ENCODE results near the gene ADAMTSL1.

DNA sequence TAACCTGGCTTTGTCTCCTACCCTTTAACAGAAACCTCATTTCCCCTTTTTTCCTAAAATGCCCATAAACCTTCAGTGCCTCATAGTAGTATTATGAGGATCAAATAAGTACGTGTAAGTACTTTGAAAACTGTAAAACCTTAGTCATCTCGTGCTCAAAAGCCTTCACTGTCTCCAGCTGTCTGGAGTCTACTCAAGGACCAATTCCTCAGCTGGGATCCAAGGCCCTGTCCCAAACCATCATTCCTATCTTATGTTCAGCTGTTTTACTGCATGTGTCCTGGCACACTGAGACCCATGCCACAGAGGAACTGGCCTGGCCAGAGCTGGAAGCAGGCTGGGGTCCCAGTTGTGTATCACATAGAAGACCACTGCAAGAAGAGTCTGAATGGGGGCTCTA, 15.9 kb downstream of the ADAMTSL1 start:
- no peak for TF ChIP-seq CTCF (IDR thresholded peaks at IDR 0.05)
- no peak for TF ChIP-seq POLR2AphosphoS5 (IDR thresholded peaks at IDR 0.05)
- TF ChIP-seq POLR2A (IDR thresholded peaks at IDR 0.05): no peak

All from stomach (tissue), 4 donors.